Measurements from ENCODE around the gene CEP83.
"Not testable (repeated sequence)": the region's sequence is repeated elsewhere in the genome, so short reads cannot be mapped to it uniquely, and the experiment has no call there.

The CEP83 gene

GRCh38 chr12:94379479-94380113 is 80.1 kb downstream of the CEP83 start:
- DNase-seq = no peak

- DNase-seq = no peak
These were observed 82.1 kb downstream of the CEP83 start for GRCh38 chr12:94377599-94377998.

GRCh38 chr12:94374124-94374523 is 85.5 kb downstream of the CEP83 start:
- no peak for DNase-seq

- no peak for DNase-seq
These were observed 87.2 kb downstream of the CEP83 start for GRCh38 chr12:94372461-94372860.

GRCh38 chr12:94362653-94363052 is 97.0 kb downstream of the CEP83 start:
- no peak for DNase-seq

- DNase-seq = no peak
These were observed 99.9 kb downstream of the CEP83 start for GRCh38 chr12:94359761-94360160.

GRCh38 chr12:94353130-94353529 is 106.5 kb downstream of the CEP83 start:
- DNase-seq = no peak

- no peak for DNase-seq
These were observed 119.1 kb downstream of the CEP83 start for GRCh38 chr12:94340573-94340972.

- DNase-seq = no peak
These were observed 121.5 kb downstream of the CEP83 start for GRCh38 chr12:94338006-94338794.

- DNase-seq = no peak
These were observed 123.3 kb downstream of the CEP83 start for GRCh38 chr12:94336211-94336925.

- no peak for DNase-seq
These were observed 126.3 kb downstream of the CEP83 start for GRCh38 chr12:94333396-94333795.

- DNase-seq = no peak
These were observed 130.3 kb downstream of the CEP83 start for GRCh38 chr12:94329366-94329765.

- no peak for DNase-seq
These were observed 131.9 kb downstream of the CEP83 start for GRCh38 chr12:94327809-94328208.

- no peak for DNase-seq
These were observed 132.9 kb downstream of the CEP83 start for GRCh38 chr12:94326727-94327126.

GRCh38 chr12:94326234-94326633 is 133.4 kb downstream of the CEP83 start:
- no peak for DNase-seq

GRCh38 chr12:94322346-94322745 is 137.3 kb downstream of the CEP83 start:
- no peak for DNase-seq

GRCh38 chr12:94320109-94320508 is 139.6 kb downstream of the CEP83 start:
- DNase-seq = no peak

GRCh38 chr12:94318181-94318580 is 141.5 kb downstream of the CEP83 start:
- no peak for DNase-seq

GRCh38 chr12:94316600-94316999 is 143.1 kb downstream of the CEP83 start:
- not testable (repeated sequence) for DNase-seq

- DNase-seq = no peak
These were observed 147.3 kb downstream of the CEP83 start for GRCh38 chr12:94312378-94312777.

- DNase-seq = no peak
These were observed 150.3 kb downstream of the CEP83 start for GRCh38 chr12:94309373-94309772.

GRCh38 chr12:94308612-94309011 is 151.1 kb downstream of the CEP83 start:
- DNase-seq = no peak

GRCh38 chr12:94305130-94305957 is 154.3 kb downstream of the CEP83 start:
- no peak for DNase-seq

Data from T1000 (cell line).